ENCODE data around the gene RIPK4. TPM values are rescaled to one million over a fixed set of nuclear protein-coding genes. Genes with fewer than 3 reads are reported as not detected.

RIPK4 gene
- total RNA-seq, 3 donors from 2014 or later (not counting 1 experiment from before 2014, with no cell fraction given): 0.09 TPM; not detected in 2

DNA sequence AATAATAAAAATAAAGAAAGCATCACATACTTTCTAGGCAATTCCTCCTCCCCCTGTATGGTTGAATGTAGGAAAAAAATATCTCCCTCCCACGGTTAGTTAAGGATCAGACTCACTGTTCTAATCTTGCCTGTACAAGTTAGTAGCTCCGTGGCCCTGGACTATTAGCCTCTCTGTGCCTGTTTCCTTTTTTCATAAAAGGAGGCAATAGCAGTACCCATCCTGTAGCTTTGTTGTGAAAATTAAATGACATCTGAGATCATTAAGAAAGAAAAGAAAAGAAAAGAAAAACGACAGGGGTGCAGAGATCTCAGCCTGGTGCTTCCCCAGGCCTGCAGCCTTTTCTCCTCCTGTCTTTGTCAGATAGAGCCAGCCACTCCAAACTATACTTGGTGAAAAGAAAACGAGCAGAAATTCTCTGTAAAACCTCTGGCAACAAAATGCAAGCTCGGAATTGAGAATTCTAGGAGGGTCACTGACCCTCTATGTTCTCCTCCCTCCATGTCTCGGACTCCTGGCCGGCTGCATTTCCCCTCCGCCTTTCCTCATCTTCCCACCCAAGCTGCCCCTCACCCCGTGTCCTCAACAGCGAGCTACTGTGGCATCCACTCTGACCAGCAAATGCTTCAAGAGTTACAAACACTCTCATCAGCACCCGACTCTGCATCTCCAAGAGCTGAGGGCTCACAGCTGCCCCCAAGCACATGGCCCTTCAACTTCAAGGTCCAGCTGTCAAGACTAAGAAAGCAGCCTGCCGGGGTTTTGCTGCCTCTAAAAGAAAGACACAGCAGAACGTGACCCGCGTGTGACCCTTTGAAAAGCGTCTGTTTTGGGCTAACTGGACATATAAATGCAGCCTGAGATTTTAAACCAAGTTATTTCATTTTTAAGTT is 13.6 kb downstream of the RIPK4 start:
- intact Hi-C loops (cut with micrococcal nuclease): no loop called here
- H3K4me1 ChIP-seq (ENCODE audit: control insufficient read depth, insufficient read depth, low read length): no peaks in the 10 kb centered on the region
- no peaks in the 10 kb centered on the region for H3K36me3 Mint-ChIP-seq
- TF ChIP-seq, protein P1, sequence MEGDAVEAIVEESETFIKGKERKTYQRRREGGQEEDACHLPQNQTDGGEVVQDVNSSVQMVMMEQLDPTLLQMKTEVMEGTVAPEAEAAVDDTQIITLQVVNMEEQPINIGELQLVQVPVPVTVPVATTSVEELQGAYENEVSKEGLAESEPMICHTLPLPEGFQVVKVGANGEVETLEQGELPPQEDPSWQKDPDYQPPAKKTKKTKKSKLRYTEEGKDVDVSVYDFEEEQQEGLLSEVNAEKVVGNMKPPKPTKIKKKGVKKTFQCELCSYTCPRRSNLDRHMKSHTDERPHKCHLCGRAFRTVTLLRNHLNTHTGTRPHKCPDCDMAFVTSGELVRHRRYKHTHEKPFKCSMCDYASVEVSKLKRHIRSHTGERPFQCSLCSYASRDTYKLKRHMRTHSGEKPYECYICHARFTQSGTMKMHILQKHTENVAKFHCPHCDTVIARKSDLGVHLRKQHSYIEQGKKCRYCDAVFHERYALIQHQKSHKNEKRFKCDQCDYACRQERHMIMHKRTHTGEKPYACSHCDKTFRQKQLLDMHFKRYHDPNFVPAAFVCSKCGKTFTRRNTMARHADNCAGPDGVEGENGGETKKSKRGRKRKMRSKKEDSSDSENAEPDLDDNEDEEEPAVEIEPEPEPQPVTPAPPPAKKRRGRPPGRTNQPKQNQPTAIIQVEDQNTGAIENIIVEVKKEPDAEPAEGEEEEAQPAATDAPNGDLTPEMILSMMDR (IDR thresholded peaks at IDR 0.05): no peak
- peaks cover 0 to 2% of the 10 kb centered on the region in 2 donors for H3K27me3 Mint-ChIP-seq (ENCODE audit: low read depth in 2 of 2)
- no peaks in the 10 kb centered on the region for H3K9me3 Mint-ChIP-seq
- 85% methylated on average over 16 of the region's 16 CpGs for WGBS (ENCODE audit: insufficient coverage)
- ATAC-seq (no peak), DNase-seq (no peak)
- no peak overlapping the region for H3K27ac Mint-ChIP-seq
- no peaks in the 10 kb centered on the region for H3K27me3 ChIP-seq (ENCODE audit: control insufficient read depth, insufficient read depth, low read length)
- no peak overlapping the region for H3K4me3 ChIP-seq (ENCODE audit: low read length)
- H3K4me3 Mint-ChIP-seq: no peak overlapping the region
- H3K27ac ChIP-seq (ENCODE audit: low read length): no peak overlapping the region
- no peaks in the 10 kb centered on the region for H3K4me1 Mint-ChIP-seq
- H3K36me3 ChIP-seq (ENCODE audit: control insufficient read depth, insufficient read depth, low read length): no peaks in the 10 kb centered on the region
- no peaks in the 10 kb centered on the region for H3K9me3 ChIP-seq (ENCODE audit: control insufficient read depth, insufficient read depth, low read length)

DNA sequence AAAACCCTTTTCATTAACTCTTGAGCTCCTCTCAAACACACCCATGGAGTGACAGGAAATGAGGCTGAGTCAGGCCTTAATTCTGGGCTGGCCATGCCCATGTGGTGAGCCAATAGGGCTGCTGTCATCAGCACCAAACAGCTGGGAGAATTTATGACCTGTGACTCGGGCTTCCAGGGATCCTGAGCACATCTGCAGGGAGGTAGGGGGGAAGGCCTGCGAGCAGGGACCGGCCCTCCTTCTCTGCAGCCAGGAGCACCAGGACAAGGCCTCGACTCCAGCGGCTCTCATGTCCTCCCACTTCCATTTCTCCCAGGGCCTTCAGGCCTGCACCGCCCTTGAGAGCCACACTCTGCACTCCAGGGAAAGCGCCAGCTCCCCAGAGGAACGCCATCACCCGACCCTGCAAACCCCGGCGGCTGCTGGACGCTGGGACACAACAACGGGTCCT is 14.6 kb downstream of the RIPK4 start:
- no peaks in the 10 kb centered on the region for H3K4me1 ChIP-seq (ENCODE audit: control insufficient read depth, insufficient read depth, low read length)
- H3K27ac Mint-ChIP-seq: no peak overlapping the region
- H3K36me3 Mint-ChIP-seq: no peaks in the 10 kb centered on the region
- intact Hi-C loops (cut with micrococcal nuclease): no loop called here
- no peaks in the 10 kb centered on the region for H3K9me3 Mint-ChIP-seq
- TF ChIP-seq, protein P1 (IDR thresholded peaks at IDR 0.05): no peak
- ATAC-seq (no peak), DNase-seq (no peak)
- H3K27ac ChIP-seq (ENCODE audit: low read length): no peak overlapping the region
- H3K4me3 Mint-ChIP-seq: no peak overlapping the region
- H3K4me3 ChIP-seq (ENCODE audit: low read length): no peak overlapping the region
- WGBS (ENCODE audit: insufficient coverage): 87% methylated on average over 13 of the region's 13 CpGs
- no peaks in the 10 kb centered on the region for H3K9me3 ChIP-seq (ENCODE audit: control insufficient read depth, insufficient read depth, low read length)
- H3K27me3 ChIP-seq (ENCODE audit: control insufficient read depth, insufficient read depth, low read length): no peaks in the 10 kb centered on the region
- H3K36me3 ChIP-seq (ENCODE audit: control insufficient read depth, insufficient read depth, low read length): no peaks in the 10 kb centered on the region
- no peaks in the 10 kb centered on the region for H3K4me1 Mint-ChIP-seq
- peaks cover 0 to 2% of the 10 kb centered on the region in 2 donors for H3K27me3 Mint-ChIP-seq (ENCODE audit: low read depth in 2 of 2)

- Histone ChIP-seq H3K27me3 (ENCODE audit: control insufficient read depth, insufficient read depth, low read length) (no peaks in the 10 kb centered on the region), H3K4me3 (ENCODE audit: low read length) (no peak overlapping the region), H3K9me3 (ENCODE audit: control insufficient read depth, insufficient read depth, low read length) (no peaks in the 10 kb centered on the region), H3K27ac (ENCODE audit: low read length) (no peak overlapping the region), H3K36me3 (ENCODE audit: control insufficient read depth, insufficient read depth, low read length) (no peaks in the 10 kb centered on the region), H3K4me1 (ENCODE audit: control insufficient read depth, insufficient read depth, low read length) (no peaks in the 10 kb centered on the region)
- H3K36me3 Mint-ChIP-seq: no peaks in the 10 kb centered on the region
- TF ChIP-seq, protein P1 (IDR thresholded peaks at IDR 0.05): no peak
- H3K27ac Mint-ChIP-seq: no peak overlapping the region
- H3K4me1 Mint-ChIP-seq: no peaks in the 10 kb centered on the region
- H3K27me3 Mint-ChIP-seq (ENCODE audit: low read depth in 2 of 2): peaks cover 0 to 2% of the 10 kb centered on the region in 2 donors
- ATAC-seq: no peak
- DNase-seq: no peak
- no peaks in the 10 kb centered on the region for H3K9me3 Mint-ChIP-seq
- intact Hi-C loops (cut with micrococcal nuclease): no loop called here
- H3K4me3 Mint-ChIP-seq: no peak overlapping the region
- WGBS (ENCODE audit: insufficient coverage): 73% methylated on average over 12 of the region's 12 CpGs
Observed at GRCh38 chr21:41751611-41752011, 15.2 kb downstream of the RIPK4 start.

All from natural killer cell (primary cell).